ENCODE results near the gene WDR37.
"Not testable (repeated sequence)": the region's sequence is repeated elsewhere in the genome, so short reads cannot be mapped to it uniquely, and the experiment has no call there.

WDR37 gene

DNA sequence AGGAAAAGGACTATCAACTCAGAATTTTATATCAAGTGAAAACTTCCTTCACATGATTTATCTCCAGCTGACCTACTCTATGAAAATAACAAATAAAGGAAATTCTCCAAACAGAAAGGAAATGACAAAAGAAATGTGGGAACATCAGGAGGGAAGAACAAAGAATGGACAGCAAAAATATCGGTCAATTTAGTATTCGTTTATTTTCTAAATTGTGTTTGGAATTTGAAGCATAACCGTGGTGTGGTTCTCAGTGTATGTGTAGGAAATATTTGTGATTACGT, 8.7 kb downstream of the WDR37 start:
- ChIA-PET POLR2A (no interaction called here), CTCF (interaction anchor here (0.6 kb wide), 2 partner anchors 77 to 867 kb away, joined by 3 read pairs; partner anchors contain the start of gene GTPBP4)
- Histone ChIP-seq H3K4me1 (ENCODE audit: control insufficient read depth, insufficient read depth, low read length) (no peaks in the 10 kb centered on the region), H3K4me3 (ENCODE audit: low read depth, low read length) (no peak overlapping the region), H3K27ac (ENCODE audit: extremely low read depth, low read depth, low read length) (no peak overlapping the region), H3K9me3 (ENCODE audit: control insufficient read depth, insufficient read depth, low read depth, low read length) (no peaks in the 10 kb centered on the region), H3K36me3 (ENCODE audit: control insufficient read depth in 2 of 2, insufficient read depth in 1 of 2, low read length in 2 of 2) (peaks cover 0 to 9% of the 10 kb centered on the region in 2 experiments; a peak in 2 of 3 replicates)
- TF ChIP-seq HOXA7 (CRISPR knock-in tag; IDR thresholded peaks at IDR 0.05; ENCODE audit: borderline replicate concordance) (no peak), ZNF248 (tag by site-specific recombination; IDR thresholded peaks at IDR 0.05) (no peak), ZNF223 (tag by site-specific recombination; IDR thresholded peaks at IDR 0.05) (no peak), ZNF423 (tag by site-specific recombination; IDR thresholded peaks at IDR 0.05) (no peak), ZNF555 (tag by site-specific recombination; conservative IDR thresholded peaks at IDR 0.05) (no peak)
- TF ChIP-seq, protein P1, sequence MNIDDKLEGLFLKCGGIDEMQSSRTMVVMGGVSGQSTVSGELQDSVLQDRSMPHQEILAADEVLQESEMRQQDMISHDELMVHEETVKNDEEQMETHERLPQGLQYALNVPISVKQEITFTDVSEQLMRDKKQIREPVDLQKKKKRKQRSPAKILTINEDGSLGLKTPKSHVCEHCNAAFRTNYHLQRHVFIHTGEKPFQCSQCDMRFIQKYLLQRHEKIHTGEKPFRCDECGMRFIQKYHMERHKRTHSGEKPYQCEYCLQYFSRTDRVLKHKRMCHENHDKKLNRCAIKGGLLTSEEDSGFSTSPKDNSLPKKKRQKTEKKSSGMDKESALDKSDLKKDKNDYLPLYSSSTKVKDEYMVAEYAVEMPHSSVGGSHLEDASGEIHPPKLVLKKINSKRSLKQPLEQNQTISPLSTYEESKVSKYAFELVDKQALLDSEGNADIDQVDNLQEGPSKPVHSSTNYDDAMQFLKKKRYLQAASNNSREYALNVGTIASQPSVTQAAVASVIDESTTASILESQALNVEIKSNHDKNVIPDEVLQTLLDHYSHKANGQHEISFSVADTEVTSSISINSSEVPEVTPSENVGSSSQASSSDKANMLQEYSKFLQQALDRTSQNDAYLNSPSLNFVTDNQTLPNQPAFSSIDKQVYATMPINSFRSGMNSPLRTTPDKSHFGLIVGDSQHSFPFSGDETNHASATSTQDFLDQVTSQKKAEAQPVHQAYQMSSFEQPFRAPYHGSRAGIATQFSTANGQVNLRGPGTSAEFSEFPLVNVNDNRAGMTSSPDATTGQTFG (tag by site-specific recombination; IDR thresholded peaks at IDR 0.05; ENCODE audit: borderline replicate concordance) = no peak

DNA sequence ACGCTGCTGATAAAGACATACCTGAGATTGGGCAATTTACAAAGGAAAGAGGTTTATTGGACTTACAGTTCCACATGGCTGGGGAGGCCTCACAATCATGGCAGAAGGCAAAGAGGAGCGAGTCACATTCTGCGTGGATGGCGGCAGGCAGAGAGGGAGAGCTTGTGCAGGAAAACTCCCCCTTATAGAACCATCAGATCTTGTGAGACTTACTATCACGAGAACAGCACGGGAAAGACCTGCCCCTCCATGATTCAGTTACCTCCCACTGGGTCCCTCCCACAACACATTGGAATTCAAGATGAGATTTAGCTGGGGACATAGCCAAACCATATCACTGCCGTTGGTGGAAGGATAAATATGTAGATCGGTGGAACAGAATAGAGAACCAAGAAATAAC, 10.5 kb downstream of the WDR37 start:
- H3K27ac ChIP-seq (ENCODE audit: extremely low read depth, low read depth, low read length); H3K4me3 ChIP-seq (ENCODE audit: low read depth, low read length); H3K9me3 ChIP-seq (ENCODE audit: control insufficient read depth, insufficient read depth, low read depth, low read length); H3K4me1 ChIP-seq (ENCODE audit: control insufficient read depth, insufficient read depth, low read length); CTCF ChIA-PET; POLR2A ChIA-PET; H3K36me3 ChIP-seq (ENCODE audit: control insufficient read depth in 2 of 2, insufficient read depth in 1 of 2, low read length in 2 of 2): not testable (repeated sequence)

DNA sequence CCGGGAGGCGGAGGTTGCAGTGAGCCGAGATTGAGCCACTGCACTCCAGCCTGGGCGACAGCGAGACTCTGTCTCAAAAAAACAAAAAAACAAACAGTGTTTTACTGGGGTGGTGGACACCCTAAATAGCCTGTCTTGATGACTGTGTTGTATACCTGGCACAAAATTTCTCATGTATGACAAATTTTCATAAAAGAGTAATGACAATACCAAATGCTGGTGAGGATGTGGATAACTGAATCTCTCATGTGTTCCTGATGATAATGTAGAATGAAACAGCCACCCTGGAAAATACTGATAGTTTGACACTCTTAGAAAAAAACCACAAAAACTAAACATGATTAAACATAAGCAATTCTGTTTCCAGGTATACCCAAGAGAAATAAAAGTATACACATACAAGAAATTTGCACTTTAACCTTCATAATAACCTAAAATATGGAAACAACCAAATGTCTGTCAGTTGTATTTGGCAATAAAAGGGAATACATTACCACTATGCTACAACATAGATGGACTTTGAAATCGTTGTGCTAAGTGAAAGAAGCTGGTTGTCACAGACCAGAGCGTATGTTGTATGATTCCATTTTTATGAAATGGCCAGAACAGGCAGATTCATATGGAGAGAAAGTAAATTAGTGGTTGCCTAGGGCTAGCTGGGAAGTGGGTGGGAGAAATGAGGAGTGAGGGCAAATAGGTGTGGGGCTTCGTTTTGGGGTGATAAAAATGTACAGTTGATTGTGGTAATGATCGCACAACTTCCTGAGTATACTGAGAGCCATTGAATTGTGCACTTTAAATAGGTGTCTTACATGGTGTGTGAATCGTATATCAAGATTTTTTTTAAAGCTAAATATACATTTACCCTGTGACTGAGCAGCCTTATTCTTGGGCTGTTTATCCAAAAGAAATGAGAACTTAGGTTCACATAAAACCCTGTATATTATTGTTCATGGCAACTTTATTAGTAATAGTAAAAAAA, 12.5 kb downstream of the WDR37 start:
- ChIA-PET POLR2A (no interaction called here), CTCF (interaction anchor here (0.6 kb wide), 2 partner anchors 10 to 871 kb away, joined by 3 to 5 read pairs; no protein-coding TSS in a partner anchor)
- Histone ChIP-seq H3K36me3 (ENCODE audit: control insufficient read depth in 2 of 2, insufficient read depth in 1 of 2, low read length in 2 of 2) (peaks cover 0 to 18% of the 10 kb centered on the region in 2 experiments; a peak in 2 of 3 replicates), H3K4me3 (ENCODE audit: low read depth, low read length) (no peak overlapping the region), H3K27ac (ENCODE audit: extremely low read depth, low read depth, low read length) (no peak overlapping the region), H3K9me3 (ENCODE audit: control insufficient read depth, insufficient read depth, low read depth, low read length) (no peaks in the 10 kb centered on the region), H3K4me1 (ENCODE audit: control insufficient read depth, insufficient read depth, low read length) (no peaks in the 10 kb centered on the region)
- TF ChIP-seq ZNF19 (tag by site-specific recombination; IDR thresholded peaks at IDR 0.05; ENCODE audit: low read depth) (no peak), ZNF221 (tag by site-specific recombination; IDR thresholded peaks at IDR 0.05; ENCODE audit: borderline replicate concordance) (no peak), ZBTB8A (tag by site-specific recombination; IDR thresholded peaks at IDR 0.05) (no peak), IKZF3 (tag by site-specific recombination; IDR thresholded peaks at IDR 0.05) (no peak), ZNF274 (IDR thresholded peaks at IDR 0.05; ENCODE audit: low read length) (no peak), ZNF274 (tag by site-specific recombination; IDR thresholded peaks at IDR 0.05; ENCODE audit: borderline replicate concordance) (no peak), ZNF112 (tag by site-specific recombination; IDR thresholded peaks at IDR 0.05) (no peak), ZNF214 (tag by site-specific recombination; IDR thresholded peaks at IDR 0.05; ENCODE audit: borderline replicate concordance) (no peak), ZNF184 (tag by site-specific recombination; IDR thresholded peaks at IDR 0.05) (no peak), ZNF366 (tag by site-specific recombination; conservative IDR thresholded peaks at IDR 0.05) (no peak), ZNF48 (tag by site-specific recombination; IDR thresholded peaks at IDR 0.05) (no peak), ZNF404 (tag by site-specific recombination; IDR thresholded peaks at IDR 0.05) (no peak), BCL11B (tag by site-specific recombination; IDR thresholded peaks at IDR 0.05; ENCODE audit: low read depth) (no peak), ZNF514 (tag by site-specific recombination; IDR thresholded peaks at IDR 0.05) (no peak), ZNF2 (tag by site-specific recombination; IDR thresholded peaks at IDR 0.05) (no peak)

Measured in HEK293 (cell line).